SK-N-SH (cell line): ENCODE measurements around the gene C16orf87. TPM values are rescaled to one million over a fixed set of nuclear protein-coding genes. Genes with fewer than 3 reads are reported as not detected.

Source experiments
- CTCF ChIA-PET: fragments of 300-600, 350-600 bp; formaldehyde crosslinking; extraction: SDS; loops from one replicate; lab custom pipeline; 2021; lab: Yijun Ruan, JAX
- POLR2A ChIA-PET: fragments of 350-600 bp; sonication (Branson Sonifier 250); formaldehyde crosslinking; extraction: SDS; loops from one replicate; lab custom pipeline; 2020; ENCODE audit warnings: antibody characterized with exemption, inconsistent platforms; lab: Yijun Ruan, JAX
- DNase-seq: peaks from one replicate; pipeline ENCODE4 v3.0.0; 2012
- H2AFZ ChIP-seq: fragments of 200-600 bp; sonication (generic); 2 replicates; pipeline ENCODE4 v1.8.1; 2016; ENCODE audit warnings: antibody characterized with exemption, mild to moderate bottlenecking, low read depth
- H3F3A ChIP-seq: fragments of 200-600 bp; sonication (generic); replicated peaks from 2 replicates; pipeline ENCODE3; 2016; ENCODE audit warnings: antibody characterized with exemption, mild to moderate bottlenecking; ENCODE audit not compliant: insufficient read depth
- H3K27ac ChIP-seq, 2 experiments: fragments of 200-500 bp in 1 of 2; fragments of 200-600 bp in 1 of 2; sonication (Bioruptor generic) in 1 of 2; sonication (generic), shearing (Covaris generic) in 1 of 2; 2 replicates each; pipeline versions ENCODE4 v1.5.1 to v1.6.1; 2014 to 2016; ENCODE audit warnings: low read depth in 2 of 2, inconsistent platforms in 1 of 2, low read length in 1 of 2, mild to moderate bottlenecking in 1 of 2, mixed read lengths in 1 of 2
- H3K27me3 ChIP-seq: fragments of 200-600 bp; sonication (generic), shearing (Covaris generic); 2 replicates; pipeline ENCODE4 v1.6.1; 2016; ENCODE audit warnings: mixed run types; ENCODE audit not compliant: insufficient read depth
- H3K36me3 ChIP-seq, 2 experiments: fragments of 200-500 bp in 1 of 2; fragments of 200-600 bp in 1 of 2; sonication (Bioruptor generic) in 1 of 2; sonication (generic) in 1 of 2; replicated peaks in 1 of 2; 2 replicates each; pipeline versions ENCODE3 to v1.5.1; 2014 to 2016; ENCODE audit warnings: low read length in 1 of 2, mild to moderate bottlenecking in 1 of 2; ENCODE audit not compliant: insufficient read depth in 2 of 2, control insufficient read depth in 1 of 2
- H3K4me1 ChIP-seq, 2 experiments: fragments of 200-500 bp in 1 of 2; fragments of 200-600 bp in 1 of 2; sonication (Bioruptor generic) in 1 of 2; sonication (generic), shearing (Covaris generic) in 1 of 2; 2 replicates each; pipeline versions ENCODE4 v1.5.1 to v1.6.1; 2014 to 2016; ENCODE audit warnings: low read depth in 1 of 2, low read length in 1 of 2, mixed run types in 1 of 2; ENCODE audit not compliant: insufficient read depth in 2 of 2, control insufficient read depth in 1 of 2
- H3K4me2 ChIP-seq: fragments of 200-600 bp; sonication (generic), shearing (Covaris generic); 2 replicates; pipeline ENCODE4 v1.6.1; 2017; ENCODE audit warnings: mixed run types
- H3K4me3 ChIP-seq, 2 experiments: fragments of 200-500 bp in 1 of 2; fragments of 200-600 bp in 1 of 2; sonication (Bioruptor generic) in 1 of 2; sonication (generic), shearing (Covaris generic) in 1 of 2; 2 replicates each; pipeline versions ENCODE4 v1.5.1 to v1.8.1; 2014 to 2016; ENCODE audit warnings: low read depth in 2 of 2, inconsistent platforms in 1 of 2, low read length in 1 of 2, mild to moderate bottlenecking in 1 of 2, mixed read lengths in 1 of 2, moderate library complexity in 1 of 2
- H3K79me2 ChIP-seq: fragments of 200-600 bp; sonication (generic); 2 replicates; pipeline ENCODE4 v1.8.1; 2017; ENCODE audit warnings: mild to moderate bottlenecking; ENCODE audit not compliant: insufficient read depth
- H3K9ac ChIP-seq: fragments of 200-600 bp; sonication (generic); 2 replicates; pipeline ENCODE4 v1.6.1; 2017; ENCODE audit warnings: mixed run types
- H3K9me2 ChIP-seq: fragments of 200-600 bp; sonication (generic); 2 replicates; pipeline ENCODE4 v1.6.1; 2017; ENCODE audit warnings: mixed run types
- H3K9me3 ChIP-seq: fragments of 200-600 bp; sonication (generic); 2 replicates; pipeline ENCODE4 v1.6.1; 2017; ENCODE audit warnings: mixed run types, mild to moderate bottlenecking, moderate library complexity
- H4K20me1 ChIP-seq: fragments of 200-600 bp; sonication (generic); 2 replicates; pipeline ENCODE4 v1.6.1; 2017; ENCODE audit warnings: mild to moderate bottlenecking, mixed run types; ENCODE audit not compliant: insufficient read depth
- CHD2 ChIP-seq: fragments of 150-350 bp; IDR thresholded peaks from 2 replicates; pipeline ENCODE4 v1.6.1; 2018; ENCODE audit warnings: low read length; ENCODE audit not compliant: partially characterized antibody
- CTCF ChIP-seq: fragments of 200-600 bp; sonication (generic); IDR thresholded peaks from 2 replicates; pipeline ENCODE4 v1.6.1; 2017; ENCODE audit warnings: antibody characterized with exemption, mild to moderate bottlenecking, moderate library complexity
- FOSL2 ChIP-seq: IDR thresholded peaks from 2 replicates; pipeline ENCODE4 v1.4.0; 2012; ENCODE audit warnings: low read depth, mild to moderate bottlenecking, moderate library complexity, borderline replicate concordance
- GATA2 ChIP-seq: sonication (generic); formaldehyde crosslinking; IDR thresholded peaks from 2 replicates; pipeline ENCODE4 v1.5.0; 2020; ENCODE audit warnings: mild to moderate bottlenecking, missing genetic modification reagents
- IRF3 ChIP-seq: fragments of 150-350 bp; IDR thresholded peaks from 2 replicates; pipeline ENCODE4 v1.6.1; 2016; ENCODE audit warnings: mild to moderate bottlenecking, low read depth, low read length
- JUND ChIP-seq: IDR thresholded peaks from 2 replicates; pipeline ENCODE4 v1.4.0; 2012
- MXI1 ChIP-seq: IDR thresholded peaks from 2 replicates; pipeline ENCODE4 v1.6.1; 2012; ENCODE audit warnings: mild to moderate bottlenecking, low read depth, low read length, improper control_type of control experiment
- NRF1 ChIP-seq: IDR thresholded peaks from 2 replicates; pipeline ENCODE4 v1.6.1; 2012; ENCODE audit warnings: low read depth, mild to moderate bottlenecking, low read length
- POLR2AphosphoS5 ChIP-seq: IDR thresholded peaks from 2 replicates; pipeline ENCODE4 v1.6.1; 2012; ENCODE audit warnings: low read depth, low read length
- RFX5 ChIP-seq: IDR thresholded peaks from 2 replicates; pipeline ENCODE4 v1.6.1; 2012; ENCODE audit warnings: mild to moderate bottlenecking, improper control_type of control experiment, low read length
- SMC3 ChIP-seq: IDR thresholded peaks from 2 replicates; pipeline ENCODE4 v1.6.1; 2012; ENCODE audit warnings: low read depth, low read length, improper control_type of control experiment
- TAF1 ChIP-seq: IDR thresholded peaks from 2 replicates; pipeline ENCODE4 v1.6.1; 2012; ENCODE audit warnings: low read depth, mild to moderate bottlenecking, low read length, moderate library complexity, borderline replicate concordance
- TCF12 ChIP-seq: IDR thresholded peaks from 2 replicates; pipeline ENCODE4 v1.4.0; 2012
- YY1 ChIP-seq: IDR thresholded peaks from 2 replicates; pipeline ENCODE4 v1.4.0; 2012; ENCODE audit warnings: low read depth, mild to moderate bottlenecking
- WGBS: methylation state at CpG from one replicate; pipeline ENCODE4 v1.1.6; 2017; ENCODE audit warnings: low lambda C conversion rate; 5-methylcytosine and 5-hydroxymethylcytosine counted together
- polyA plus RNA-seq, 3 experiments: library from polyadenylated mRNA; depleted of rRNA; stranded (reverse); fragments of >200 nt; gene quantifications; 2 replicates each; pipeline ENCODE4 v1.2.3, GENCODE V29; 2012

Gene C16orf87
- polyA plus RNA-seq, 1 of the 3 experiments (the other 2 are of a cell fraction), result 3.5 TPM

- ChIA-PET CTCF (interaction anchor here (0.6 kb wide), 1 partner anchor 14 kb away, joined by 4 read pairs; no protein-coding TSS in a partner anchor), POLR2A (interaction anchor here (1.0 to 1.6 kb wide), 2 partner anchors 54 to 142 kb away, joined by 3 to 4 read pairs; partner anchors contain the start of gene GPT2)
- WGBS, result 0% methylated on average over 12 of the region's 45 CpGs
- peak overlapping the region; percentile 86 for H2AFZ ChIP-seq
- H3F3A ChIP-seq, result peaks cover 23% of the 10 kb centered on the region
- no peaks in the 10 kb centered on the region; the same call in 1 of the 2 replicates for H3K9me2 ChIP-seq
- peaks cover 51% of the 10 kb centered on the region for H3K79me2 ChIP-seq
- H3K27ac ChIP-seq, result peak overlapping the region; percentile 66 to 78
- H3K4me3 ChIP-seq, result peak overlapping the region; percentile 82 to 89
- H3K27me3 ChIP-seq, result no peaks in the 10 kb centered on the region
- peak overlapping the region; percentile 90 for H3K4me2 ChIP-seq
- no peaks in the 10 kb centered on the region for H3K9me3 ChIP-seq
- peak overlapping the region; percentile 85 for H3K9ac ChIP-seq
- DNase-seq, result no peak
- no peaks in the 10 kb centered on the region for H3K36me3 ChIP-seq
- no peak for TF ChIP-seq TAF1
- no peak for TF ChIP-seq JUND
- TF ChIP-seq NRF1, result no peak
- no peak for TF ChIP-seq CHD2
- TF ChIP-seq TCF12, result no peak
- no peak for TF ChIP-seq SMC3
- no peak for TF ChIP-seq MXI1
- TF ChIP-seq FOSL2, result no peak
- no peak for TF ChIP-seq CTCF
- peaks cover 7 to 10% of the 10 kb centered on the region in 2 experiments; a peak in 3 of 4 replicates for H3K4me1 ChIP-seq
- H4K20me1 ChIP-seq, result no peaks in the 10 kb centered on the region
Measured at GRCh38 chr16:46830417-46830901, 521 bp downstream of the C16orf87 start.

GRCh38 chr16:46828943-46829342, 2.0 kb downstream of the C16orf87 start:
- peak overlapping the region; percentile 66 to 78; a peak in 3 of 4 replicates for H3K27ac ChIP-seq
- POLR2A ChIA-PET, result no interaction called here

More at GRCh38 chr16:46828943-46829342, 2.0 kb downstream of the C16orf87 start:
- Histone ChIP-seq H3K4me3 (peak overlapping the region in 1 of 2 experiments; percentile 89; a peak in 2 of 4 replicates), H3K4me1 (peaks cover 7 to 10% of the 10 kb centered on the region in 2 experiments; a peak in 3 of 4 replicates), H3K9ac (no peak overlapping the region), H2AFZ (no peak overlapping the region), H3K4me2 (peak overlapping the region; percentile 90; the same call in 1 of the 2 replicates), H3K27me3 (no peaks in the 10 kb centered on the region), H3K79me2 (peaks cover 66% of the 10 kb centered on the region), H4K20me1 (no peaks in the 10 kb centered on the region), H3K9me2 (no peaks in the 10 kb centered on the region; the same call in 1 of the 2 replicates), H3K36me3 (peaks cover 0 to 3% of the 10 kb centered on the region in 2 experiments), H3K9me3 (no peaks in the 10 kb centered on the region), H3F3A (peaks cover 23% of the 10 kb centered on the region)
- no peak for DNase-seq
- WGBS, result 96% methylated on average over 2 of the region's 2 CpGs
- TF ChIP-seq JUND (no peak), IRF3 (no peak), RFX5 (no peak), YY1 (no peak), POLR2AphosphoS5 (no peak), GATA2 (CRISPR knock-in tag) (no peak)
- CTCF ChIA-PET, result interaction anchor here (0.9 to 1.5 kb wide), 3 partner anchors 25 to 72 kb away, joined by 3 to 5 read pairs (median 4); no protein-coding TSS in a partner anchor
